Stimulated activated CD4-positive, alpha-beta T cell treated with anti-CD3 and anti-CD28 coated beads, Interleukin-4, amount 100 ng/mL, for 1 hour (primary cell): ENCODE data around the gene BID.

Source experiments
- DNase-seq: peaks from one replicate; pipeline ENCODE4 v3.0.0-alpha.2; 2020

BID gene

GRCh38 chr22:17732251-17732854 lies 41.9 kb downstream of the BID start:
- DNase-seq, result no peak

- no peak for DNase-seq
These were observed 44.7 kb downstream of the BID start for GRCh38 chr22:17729561-17729960.

GRCh38 chr22:17728786-17729185 lies 45.5 kb downstream of the BID start:
- no peak for DNase-seq

- no peak for DNase-seq
These were observed 47.1 kb downstream of the BID start for GRCh38 chr22:17726928-17727897.

GRCh38 chr22:17726006-17726927 lies 48.0 kb downstream of the BID start:
- DNase-seq, result no peak

GRCh38 chr22:17725500-17725796 lies 48.8 kb downstream of the BID start:
- DNase-seq, result no peak

GRCh38 chr22:17724678-17725499 lies 49.4 kb downstream of the BID start:
- DNase-seq, result no peak

- DNase-seq, result no peak
These were observed 50.0 kb downstream of the BID start for GRCh38 chr22:17724241-17724640.

GRCh38 chr22:17719911-17720310 lies 54.4 kb downstream of the BID start:
- no peak for DNase-seq

GRCh38 chr22:17717708-17718107 lies 56.6 kb downstream of the BID start:
- DNase-seq, result no peak

- DNase-seq, result no peak
These were observed 57.7 kb downstream of the BID start for GRCh38 chr22:17716529-17716928.

GRCh38 chr22:17712441-17712840 lies 61.8 kb downstream of the BID start:
- no peak for DNase-seq

GRCh38 chr22:17710023-17710422 lies 64.2 kb downstream of the BID start:
- no peak for DNase-seq

GRCh38 chr22:17707526-17707925 lies 66.7 kb downstream of the BID start:
- no peak for DNase-seq

- no peak for DNase-seq
These were observed 67.3 kb downstream of the BID start for GRCh38 chr22:17706947-17707346.

- DNase-seq, result peak; percentile 27
These were observed 68.0 kb downstream of the BID start for GRCh38 chr22:17705951-17706900.

GRCh38 chr22:17705546-17705945 lies 68.7 kb downstream of the BID start:
- DNase-seq, result no peak

GRCh38 chr22:17703811-17704210 lies 70.5 kb downstream of the BID start:
- DNase-seq, result no peak

- no peak for DNase-seq
These were observed 73.5 kb downstream of the BID start for GRCh38 chr22:17700778-17701177.

GRCh38 chr22:17699696-17700340 lies 74.5 kb downstream of the BID start:
- no peak for DNase-seq

GRCh38 chr22:17698948-17699347 lies 75.3 kb downstream of the BID start:
- no peak for DNase-seq
